Fibroblast of skin of right quadriceps (primary cell): ENCODE results near the gene PCDHB12.
"Not testable (repeated sequence)": the region's sequence is repeated elsewhere in the genome, so short reads cannot be mapped to it uniquely, and the experiment has no call there.

ENCODE experiments used
- DNase-seq: peaks from one replicate; pipeline ENCODE4 v3.0.0-alpha.2; 2013

Gene PCDHB12

DNA sequence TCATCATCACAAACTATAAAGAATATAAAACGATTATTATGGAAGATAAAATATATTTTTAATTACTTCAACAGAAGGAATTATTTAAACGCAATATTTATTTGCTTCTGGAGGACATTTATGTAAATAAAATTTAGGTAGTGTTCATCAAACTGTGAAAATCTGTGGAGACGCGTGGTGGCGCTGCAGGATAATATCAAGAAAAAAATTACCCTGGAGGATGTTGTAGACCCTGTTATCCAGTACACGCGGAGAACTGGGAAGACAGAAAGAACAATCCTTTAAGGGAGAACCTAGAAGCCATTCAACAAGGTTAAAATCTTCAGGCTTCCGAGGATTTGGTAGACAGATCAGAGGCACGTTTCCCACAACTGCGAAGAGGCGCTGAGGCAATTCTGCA is at the start of gene PCDHB12:
PCDHB12 (plus strand) TSS at position 242 of the 400 bp plus-strand sequence. CDS start 189 bp downstream, outside the sequence.
- no peak for DNase-seq

DNA sequence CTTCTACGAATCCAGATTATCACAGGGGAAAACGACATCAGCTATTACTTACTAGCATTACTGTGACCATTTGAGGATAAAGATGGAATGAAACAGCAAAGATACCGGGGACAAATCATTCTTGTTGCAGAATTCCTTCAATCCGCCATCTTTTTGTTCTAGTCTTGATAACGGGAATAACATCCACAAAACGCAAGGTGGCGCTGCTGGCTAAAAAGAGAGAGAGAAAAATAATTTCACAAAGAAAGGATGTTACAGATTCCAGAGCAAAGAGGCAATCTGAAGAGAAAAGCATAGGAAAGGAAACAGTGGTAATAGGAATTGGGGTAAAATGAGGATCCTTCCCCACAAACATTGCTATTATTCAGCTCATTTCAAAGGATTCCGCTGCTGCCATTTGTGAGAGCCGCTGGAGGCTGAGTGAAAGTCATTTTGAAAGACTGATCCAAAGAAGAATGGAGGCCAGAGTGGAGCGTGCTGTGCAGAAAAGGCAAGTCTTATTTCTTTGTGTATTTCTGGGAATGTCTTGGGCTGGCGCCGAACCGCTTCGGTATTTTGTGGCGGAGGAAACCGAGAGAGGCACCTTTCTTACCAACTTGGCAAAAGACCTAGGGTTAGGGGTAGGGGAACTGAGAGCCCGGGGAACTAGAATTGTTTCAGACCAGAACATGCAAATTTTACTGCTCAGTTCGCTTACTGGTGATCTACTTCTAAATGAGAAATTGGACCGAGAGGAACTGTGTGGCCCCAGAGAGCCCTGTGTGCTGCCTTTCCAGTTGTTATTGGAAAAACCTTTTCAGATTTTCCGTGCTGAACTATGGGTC is 35.9 kb upstream of the PCDHB12 start, which contains the start of gene PCDHB7:
PCDHB7 (plus strand) TSS at position 264 of the 824 bp plus-strand sequence; CDS start at position 456, 192 bp downstream.
- DNase-seq = peak; percentile 14

DNA sequence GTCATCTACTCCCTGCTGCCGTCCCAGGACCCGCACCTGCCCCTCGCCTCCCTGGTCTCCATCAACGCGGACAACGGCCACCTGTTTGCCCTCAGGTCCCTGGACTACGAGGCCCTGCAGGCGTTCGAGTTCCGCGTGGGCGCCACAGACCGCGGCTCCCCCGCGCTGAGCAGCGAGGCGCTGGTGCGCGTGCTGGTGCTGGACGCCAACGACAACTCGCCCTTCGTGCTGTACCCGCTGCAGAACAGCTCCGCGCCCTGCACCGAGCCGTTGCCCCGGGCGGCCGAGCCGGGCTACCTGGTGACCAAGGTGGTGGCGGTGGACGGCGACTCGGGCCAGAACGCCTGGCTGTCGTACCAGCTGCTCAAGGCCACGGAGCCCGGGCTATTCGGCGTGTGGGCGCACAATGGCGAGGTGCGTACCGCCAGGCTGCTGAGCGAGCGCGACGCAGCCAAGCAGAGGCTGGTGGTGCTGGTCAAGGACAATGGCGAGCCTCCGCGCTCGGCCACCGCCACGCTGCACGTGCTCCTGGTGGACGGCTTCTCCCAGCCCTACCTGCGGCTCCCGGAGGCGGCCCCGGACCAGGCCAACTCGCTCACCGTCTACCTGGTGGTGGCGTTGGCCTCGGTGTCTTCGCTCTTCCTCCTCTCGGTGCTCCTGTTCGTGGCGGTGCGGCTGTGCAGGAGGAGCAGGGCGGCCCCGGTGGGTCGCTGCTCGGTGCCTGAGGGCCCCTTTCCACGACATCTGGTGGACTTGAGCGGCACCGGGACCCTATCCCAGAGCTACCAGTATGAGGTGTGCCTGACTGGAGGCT is 34.0 kb upstream of the PCDHB12 start:
- DNase-seq = not testable (repeated sequence)

DNA sequence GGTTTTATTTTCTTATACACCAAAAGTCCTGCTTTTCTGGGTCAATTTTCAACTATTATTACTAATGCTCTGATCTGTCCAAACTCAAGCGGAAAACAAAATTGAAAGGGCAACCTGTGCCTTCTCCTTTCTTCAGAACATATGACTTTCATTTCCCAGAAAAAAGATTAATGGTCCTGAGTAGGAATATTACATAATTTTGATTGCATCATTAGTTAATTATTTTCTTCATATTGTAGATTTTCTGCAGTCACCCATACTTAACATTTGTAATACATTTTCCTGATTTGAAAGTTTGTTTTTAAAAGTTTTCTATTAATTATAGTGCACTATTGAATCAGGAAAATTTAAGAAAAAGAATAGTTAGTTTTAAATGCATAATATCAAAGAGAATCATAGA is 32.6 kb upstream of the PCDHB12 start:
- no peak for DNase-seq

DNA sequence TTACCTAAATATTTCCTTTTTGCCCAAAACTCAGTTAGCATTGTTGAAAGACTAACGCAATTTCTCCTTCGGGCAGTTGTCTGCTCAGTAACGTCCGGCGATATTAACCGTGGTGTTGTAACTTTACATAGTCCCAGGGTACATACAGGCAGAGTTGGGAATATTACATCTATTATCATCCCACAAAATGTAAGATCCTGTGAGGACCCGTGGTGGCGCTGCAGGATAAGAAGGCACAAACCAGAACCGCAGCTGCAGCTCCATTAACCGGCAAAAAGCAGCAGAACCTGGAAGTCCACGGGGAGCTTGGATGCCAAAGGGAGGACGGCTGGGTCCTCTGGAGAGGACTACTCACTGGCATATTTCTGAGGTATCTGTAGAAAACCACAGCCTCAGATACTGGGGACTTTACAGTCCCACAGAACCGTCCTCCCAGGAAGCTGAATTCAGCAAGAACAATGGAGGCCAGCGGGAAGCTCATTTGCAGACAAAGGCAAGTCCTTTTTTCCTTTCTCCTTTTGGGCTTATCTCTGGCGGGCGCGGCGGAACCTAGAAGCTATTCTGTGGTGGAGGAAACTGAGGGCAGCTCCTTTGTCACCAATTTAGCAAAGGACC is 30.8 kb upstream of the PCDHB12 start, which contains the start of gene PCDHB8:
PCDHB8 (plus strand) TSS at position 214 of the 615 bp plus-strand sequence; CDS start at position 459, 245 bp downstream.
- DNase-seq = not testable (repeated sequence)

DNA sequence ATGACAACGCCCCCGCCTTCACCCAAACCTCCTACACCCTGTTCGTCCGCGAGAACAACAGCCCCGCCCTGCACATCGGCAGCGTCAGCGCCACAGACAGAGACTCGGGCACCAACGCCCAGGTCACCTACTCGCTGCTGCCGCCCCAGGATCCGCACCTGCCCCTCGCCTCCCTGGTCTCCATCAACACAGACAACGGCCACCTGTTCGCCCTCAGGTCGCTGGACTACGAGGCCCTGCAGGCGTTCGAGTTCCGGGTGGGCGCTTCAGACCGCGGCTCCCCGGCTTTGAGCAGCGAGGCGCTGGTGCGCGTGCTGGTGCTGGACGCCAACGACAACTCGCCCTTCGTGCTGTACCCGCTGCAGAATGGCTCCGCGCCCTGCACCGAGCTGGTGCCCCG is 29.1 kb upstream of the PCDHB12 start:
- not testable (repeated sequence) for DNase-seq

DNA sequence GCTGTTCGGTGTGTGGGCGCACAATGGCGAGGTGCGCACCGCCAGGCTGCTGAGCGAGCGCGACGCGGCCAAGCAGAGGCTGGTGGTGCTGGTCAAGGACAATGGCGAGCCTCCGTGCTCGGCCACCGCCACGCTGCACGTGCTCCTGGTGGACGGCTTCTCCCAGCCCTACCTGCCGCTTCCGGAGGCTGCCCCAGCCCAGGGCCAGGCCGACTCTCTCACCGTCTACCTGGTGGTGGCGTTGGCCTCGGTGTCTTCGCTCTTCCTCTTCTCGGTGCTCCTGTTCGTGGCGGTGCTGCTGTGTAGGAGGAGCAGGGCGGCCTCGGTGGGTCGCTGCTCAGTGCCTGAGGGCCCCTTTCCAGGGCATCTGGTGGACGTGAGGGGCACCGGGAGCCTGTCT is 28.6 kb upstream of the PCDHB12 start:
- not testable (repeated sequence) for DNase-seq

DNA sequence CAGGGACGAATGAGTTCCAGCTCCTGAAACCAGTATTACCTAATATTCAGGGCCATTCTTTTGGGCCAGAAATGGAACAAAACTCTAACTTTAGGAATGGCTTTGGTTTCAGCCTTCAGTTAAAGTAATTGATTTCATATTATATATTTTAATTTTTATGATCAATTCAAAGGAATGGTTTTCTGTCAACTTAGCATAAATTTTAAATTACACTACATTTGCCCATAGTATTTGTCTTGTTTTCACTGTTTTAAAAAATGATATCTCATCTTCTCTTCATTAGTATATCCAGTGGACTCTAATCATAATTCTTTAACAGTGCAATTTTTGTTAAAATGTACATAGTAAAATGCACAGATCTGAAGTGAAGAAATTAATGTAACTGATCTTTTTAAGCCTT is 28.2 kb upstream of the PCDHB12 start:
- no peak for DNase-seq

DNA sequence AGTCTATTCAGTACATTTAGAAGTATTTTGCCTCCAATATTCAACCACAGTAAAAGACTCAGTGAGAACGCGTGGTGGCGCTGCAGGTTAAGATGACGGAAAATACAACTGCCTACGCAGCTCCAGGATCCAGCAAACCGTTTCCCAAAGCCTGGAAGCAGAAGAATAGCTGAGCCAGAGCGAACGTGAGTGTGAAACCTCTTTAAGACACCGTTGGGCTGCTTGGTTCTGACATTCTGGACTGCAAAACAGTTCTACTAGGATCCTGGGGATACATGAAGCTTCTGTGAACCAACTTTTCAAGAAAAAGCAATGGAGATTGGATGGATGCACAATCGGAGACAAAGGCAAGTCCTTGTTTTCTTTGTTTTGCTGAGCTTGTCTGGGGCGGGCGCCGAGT is 26.3 kb upstream of the PCDHB12 start, which contains the start of gene PCDHB16:
PCDHB16 (plus strand) TSS at position 140 of the 400 bp plus-strand sequence; CDS start at position 313, 173 bp downstream.
- no peak for DNase-seq

DNA sequence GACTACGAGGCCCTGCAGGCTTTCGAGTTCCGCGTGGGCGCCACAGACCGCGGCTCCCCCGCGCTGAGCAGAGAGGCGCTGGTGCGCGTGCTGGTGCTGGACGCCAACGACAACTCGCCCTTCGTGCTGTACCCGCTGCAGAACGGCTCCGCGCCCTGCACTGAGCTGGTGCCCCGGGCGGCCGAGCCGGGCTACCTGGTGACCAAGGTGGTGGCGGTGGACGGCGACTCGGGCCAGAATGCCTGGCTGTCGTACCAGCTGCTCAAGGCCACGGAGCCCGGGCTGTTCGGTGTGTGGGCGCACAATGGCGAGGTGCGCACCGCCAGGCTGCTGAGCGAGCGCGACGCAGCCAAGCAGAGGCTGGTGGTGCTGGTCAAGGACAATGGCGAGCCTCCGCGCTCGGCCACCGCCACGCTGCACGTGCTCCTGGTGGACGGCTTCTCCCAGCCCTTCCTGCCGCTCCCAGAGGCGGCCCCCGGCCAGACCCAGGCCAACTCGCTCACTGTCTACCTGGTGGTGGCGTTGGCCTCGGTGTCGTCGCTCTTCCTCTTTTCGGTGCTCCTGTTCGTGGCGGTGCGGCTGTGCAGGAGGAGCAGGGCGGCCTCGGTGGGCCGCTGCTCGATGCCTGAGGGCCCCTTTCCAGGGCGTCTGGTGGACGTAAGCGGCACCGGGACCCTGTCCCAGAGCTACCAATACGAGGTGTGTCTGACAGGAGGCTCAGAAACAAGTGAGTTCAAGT is 24.2 kb upstream of the PCDHB12 start:
- not testable (repeated sequence) for DNase-seq

DNA sequence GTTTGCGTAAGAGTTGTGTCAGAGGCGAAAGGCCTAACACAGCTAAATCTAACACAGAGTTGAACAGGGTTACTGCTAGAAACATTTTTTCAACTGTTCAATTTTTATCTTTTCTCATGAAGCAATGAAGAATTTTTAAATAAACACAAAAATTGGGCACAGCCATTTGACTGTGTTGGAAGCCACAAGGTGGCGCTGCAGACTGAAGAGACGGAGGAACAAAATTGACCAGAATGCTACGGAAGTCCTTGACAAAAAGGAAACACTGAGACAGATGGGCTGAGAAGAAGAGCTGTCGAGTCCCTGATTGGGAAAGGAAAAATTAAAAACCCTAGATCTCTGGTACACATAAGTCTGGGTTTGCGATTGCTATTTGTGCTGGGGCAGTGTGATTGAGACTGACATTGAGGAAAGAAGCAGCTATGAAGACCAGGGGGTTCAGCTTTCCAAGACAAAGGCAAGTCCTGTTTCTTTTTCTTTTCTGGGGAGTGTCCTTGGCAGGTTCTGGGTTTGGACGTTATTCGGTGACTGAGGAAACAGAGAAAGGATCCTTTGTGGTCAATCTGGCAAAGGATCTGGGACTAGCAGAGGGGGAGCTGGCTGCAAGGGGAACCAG is 21.5 kb upstream of the PCDHB12 start, which contains the start of gene PCDHB9:
PCDHB9 (plus strand) TSS at position 265 of the 616 bp plus-strand sequence; CDS start at position 423, 158 bp downstream.
- DNase-seq = no peak

DNA sequence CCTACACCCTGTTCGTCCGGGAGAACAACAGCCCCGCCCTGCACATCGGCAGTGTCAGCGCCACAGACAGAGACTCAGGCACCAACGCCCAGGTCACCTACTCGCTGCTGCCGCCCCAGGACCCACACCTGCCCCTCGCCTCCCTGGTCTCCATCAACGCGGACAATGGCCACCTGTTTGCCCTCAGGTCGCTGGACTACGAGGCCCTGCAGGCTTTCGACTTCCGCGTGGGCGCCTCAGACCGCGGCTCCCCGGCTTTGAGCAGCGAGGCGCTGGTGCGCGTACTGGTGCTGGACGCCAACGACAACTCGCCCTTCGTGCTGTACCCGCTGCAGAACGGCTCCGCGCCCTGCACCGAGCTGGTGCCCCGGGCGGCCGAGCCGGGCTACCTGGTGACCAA is 19.8 kb upstream of the PCDHB12 start:
- DNase-seq = not testable (repeated sequence)

DNA sequence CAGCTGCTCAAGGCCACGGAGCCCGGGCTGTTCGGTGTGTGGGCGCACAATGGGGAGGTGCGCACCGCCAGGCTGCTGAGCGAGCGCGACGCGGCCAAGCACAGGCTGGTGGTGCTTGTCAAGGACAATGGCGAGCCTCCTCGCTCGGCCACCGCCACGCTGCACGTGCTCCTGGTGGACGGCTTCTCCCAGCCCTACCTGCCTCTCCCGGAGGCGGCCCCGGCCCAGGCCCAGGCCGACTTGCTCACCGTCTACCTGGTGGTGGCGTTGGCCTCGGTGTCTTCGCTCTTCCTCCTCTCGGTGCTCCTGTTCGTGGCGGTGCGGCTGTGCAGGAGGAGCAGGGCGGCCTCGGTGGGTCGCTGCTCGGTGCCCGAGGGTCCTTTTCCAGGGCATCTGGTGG is 19.4 kb upstream of the PCDHB12 start:
- DNase-seq = not testable (repeated sequence)

DNA sequence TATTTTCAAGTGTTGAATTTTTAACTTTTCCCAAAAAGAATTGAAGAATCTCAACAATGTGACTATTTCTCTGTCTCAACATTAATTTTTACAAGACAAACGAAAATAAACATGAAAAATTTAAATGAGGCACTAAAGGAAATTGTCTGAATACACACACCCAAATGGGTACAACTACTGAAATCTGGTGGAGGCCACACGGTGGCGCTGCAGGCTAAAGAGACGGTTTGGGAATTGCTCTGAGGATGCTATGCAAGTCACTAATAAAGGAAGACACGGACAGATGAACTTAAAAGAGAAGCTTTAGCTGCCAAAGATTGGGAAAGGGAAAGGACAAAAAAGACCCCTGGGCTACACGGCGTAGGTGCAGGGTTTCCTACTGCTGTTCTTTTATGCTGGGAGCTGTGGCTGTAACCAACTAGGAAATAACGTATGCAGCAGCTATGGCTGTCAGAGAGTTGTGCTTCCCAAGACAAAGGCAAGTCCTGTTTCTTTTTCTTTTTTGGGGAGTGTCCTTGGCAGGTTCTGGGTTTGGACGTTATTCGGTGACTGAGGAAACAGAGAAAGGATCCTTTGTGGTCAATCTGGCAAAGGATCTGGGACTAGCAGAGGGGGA is 16.3 kb upstream of the PCDHB12 start, which contains the start of gene PCDHB10:
PCDHB10 (plus strand) TSS at position 244 of the 616 bp plus-strand sequence; CDS start at position 444, 200 bp downstream.
- no peak for DNase-seq

DNA sequence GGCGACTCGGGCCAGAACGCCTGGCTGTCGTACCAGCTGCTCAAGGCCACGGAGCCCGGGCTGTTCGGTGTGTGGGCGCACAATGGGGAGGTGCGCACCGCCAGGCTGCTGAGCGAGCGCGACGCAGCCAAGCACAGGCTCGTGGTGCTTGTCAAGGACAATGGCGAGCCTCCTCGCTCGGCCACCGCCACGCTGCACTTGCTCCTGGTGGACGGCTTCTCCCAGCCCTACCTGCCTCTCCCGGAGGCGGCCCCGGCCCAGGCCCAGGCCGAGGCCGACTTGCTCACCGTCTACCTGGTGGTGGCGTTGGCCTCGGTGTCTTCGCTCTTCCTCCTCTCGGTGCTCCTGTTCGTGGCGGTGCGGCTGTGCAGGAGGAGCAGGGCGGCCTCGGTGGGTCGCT is 14.2 kb upstream of the PCDHB12 start:
- not testable (repeated sequence) for DNase-seq

DNA sequence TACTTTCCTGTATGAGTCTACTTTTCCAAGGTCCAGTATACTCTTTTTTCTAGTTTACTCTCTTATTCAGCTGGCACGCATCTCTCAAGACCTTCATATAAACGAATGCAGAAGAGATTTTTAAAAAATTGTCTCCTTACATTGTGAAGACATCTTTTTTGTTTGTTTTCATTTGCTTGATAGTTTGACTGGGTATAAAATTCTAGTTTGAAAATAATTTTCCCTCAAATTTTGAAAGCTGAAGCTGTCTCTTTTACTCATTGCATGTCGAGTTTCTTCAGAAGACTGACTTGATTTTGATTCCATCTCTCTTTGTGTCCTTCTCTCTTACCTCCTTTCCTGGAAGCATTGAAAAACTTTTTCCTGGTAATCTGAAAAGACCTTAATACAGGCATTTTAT is 12.2 kb upstream of the PCDHB12 start:
- DNase-seq = no peak

DNA sequence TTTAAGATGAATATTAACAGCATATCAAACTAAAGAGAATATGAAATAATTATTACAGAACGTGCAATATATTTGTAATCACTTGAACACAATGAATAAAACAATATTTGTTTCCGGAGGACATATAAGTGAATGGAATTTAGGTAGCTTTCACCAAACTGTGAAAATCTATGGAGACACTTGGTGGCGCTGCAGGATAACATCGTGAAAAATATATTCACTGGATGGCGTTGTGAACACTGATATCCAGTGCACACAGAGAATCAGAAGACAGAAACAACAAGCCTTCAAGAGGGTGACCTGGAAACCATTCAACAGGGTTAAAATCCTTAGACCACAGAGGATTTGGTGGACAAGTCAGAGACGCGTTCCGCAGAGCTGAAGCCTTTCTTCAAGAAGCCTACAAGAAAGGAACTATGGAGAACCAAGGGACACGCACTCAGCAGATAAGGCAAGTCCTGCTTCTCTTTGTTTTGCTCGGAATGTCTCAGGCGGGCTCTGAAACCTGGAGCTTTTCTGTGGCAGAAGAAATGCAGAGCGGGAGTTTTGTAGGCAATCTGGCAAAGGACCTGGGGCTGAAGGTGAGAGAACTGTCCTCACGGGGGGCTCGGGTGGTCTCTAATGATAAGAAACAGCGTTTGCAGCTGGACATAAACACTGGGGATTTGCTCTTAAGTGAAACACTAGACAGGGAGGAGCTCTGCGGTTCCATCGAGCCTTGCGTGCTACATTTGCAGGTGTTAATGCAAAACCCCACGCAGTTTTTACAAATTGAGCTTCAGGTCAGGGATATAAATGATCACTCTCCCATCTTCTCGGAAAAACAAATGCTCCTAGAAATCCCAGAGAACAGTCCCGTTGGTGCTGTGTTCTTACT is 8.9 kb upstream of the PCDHB12 start, which contains the start of gene PCDHB11:
PCDHB11 (plus strand) TSS at position 269 of the 877 bp plus-strand sequence; CDS start at position 417, 148 bp downstream.
- no peak for DNase-seq

DNA sequence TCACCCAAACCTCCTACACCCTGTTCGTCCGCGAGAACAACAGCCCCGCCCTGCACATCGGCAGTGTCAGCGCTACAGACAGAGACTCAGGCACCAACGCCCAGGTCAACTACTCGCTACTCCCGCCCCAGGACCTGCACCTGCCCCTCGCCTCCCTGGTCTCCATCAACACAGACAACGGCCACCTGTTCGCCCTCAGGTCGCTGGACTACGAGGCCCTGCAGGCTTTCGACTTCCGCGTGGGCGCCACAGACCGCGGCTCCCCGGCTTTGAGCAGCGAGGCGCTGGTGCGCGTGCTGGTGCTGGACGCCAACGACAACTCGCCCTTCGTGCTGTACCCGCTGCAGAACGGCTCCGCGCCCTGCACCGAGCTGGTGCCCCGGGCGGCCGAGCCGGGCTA is 7.4 kb upstream of the PCDHB12 start:
- DNase-seq = not testable (repeated sequence)

DNA sequence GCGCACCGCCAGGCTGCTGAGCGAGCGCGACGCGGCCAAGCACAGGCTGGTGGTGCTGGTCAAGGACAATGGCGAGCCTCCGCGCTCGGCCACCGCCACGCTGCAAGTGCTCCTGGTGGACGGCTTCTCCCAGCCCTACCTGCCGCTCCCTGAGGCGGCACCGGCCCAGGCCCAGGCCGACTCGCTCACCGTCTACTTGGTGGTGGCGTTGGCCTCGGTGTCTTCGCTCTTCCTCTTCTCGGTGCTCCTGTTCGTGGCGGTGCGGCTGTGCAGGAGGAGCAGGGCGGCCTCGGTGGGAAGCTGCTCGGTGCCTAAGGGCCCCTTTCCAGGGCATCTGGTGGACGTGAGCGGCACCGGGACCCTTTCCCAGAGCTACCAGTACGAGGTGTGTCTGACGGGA is 6.9 kb upstream of the PCDHB12 start:
- DNase-seq = not testable (repeated sequence)

DNA sequence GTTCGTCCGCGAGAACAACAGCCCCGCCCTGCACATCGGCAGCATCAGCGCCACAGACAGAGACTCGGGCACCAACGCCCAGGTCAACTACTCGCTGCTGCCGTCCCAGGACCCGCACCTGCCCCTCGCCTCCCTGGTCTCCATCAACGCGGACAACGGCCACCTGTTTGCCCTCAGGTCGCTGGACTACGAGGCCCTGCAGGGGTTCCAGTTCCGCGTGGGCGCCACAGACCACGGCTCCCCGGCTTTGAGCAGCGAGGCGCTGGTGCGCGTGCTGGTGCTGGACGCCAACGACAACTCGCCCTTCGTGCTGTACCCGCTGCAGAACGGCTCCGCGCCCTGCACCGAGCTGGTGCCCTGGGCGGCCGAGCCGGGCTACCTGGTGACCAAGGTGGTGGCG is 1.8 kb downstream of the PCDHB12 start:
- DNase-seq = not testable (repeated sequence)
